ENCODE measurements around the gene TBC1D24.
A peak's percentile ranks its signal among the peaks of the same experiment; 100 is the strongest.

The TBC1D24 gene

GRCh38 chr16:2450535-2450934, 24.4 kb upstream of the TBC1D24 start:
- DNase-seq (ENCODE audit: low read depth in 4 of 4, low spot score in 1 of 4), result no peak

- no peak for DNase-seq (ENCODE audit: low read depth in 4 of 4, low spot score in 1 of 4)
Measured at GRCh38 chr16:2450975-2451381, 23.9 kb upstream of the TBC1D24 start.

- no peak for DNase-seq (ENCODE audit: low read depth in 4 of 4, low spot score in 1 of 4)
Measured at GRCh38 chr16:2451851-2452320, 23.0 kb upstream of the TBC1D24 start.

- no peak for DNase-seq (ENCODE audit: low read depth in 4 of 4, low spot score in 1 of 4)
Measured at GRCh38 chr16:2452650-2453049, 22.3 kb upstream of the TBC1D24 start.

- no peak for DNase-seq (ENCODE audit: low read depth in 4 of 4, low spot score in 1 of 4)
Measured at GRCh38 chr16:2455081-2455845, 19.7 kb upstream of the TBC1D24 start.

- no peak for DNase-seq (ENCODE audit: low read depth in 4 of 4, low spot score in 1 of 4)
Measured at GRCh38 chr16:2456551-2457153, 18.3 kb upstream of the TBC1D24 start.

GRCh38 chr16:2457267-2457666, 17.7 kb upstream of the TBC1D24 start:
- DNase-seq (ENCODE audit: low read depth in 4 of 4, low spot score in 1 of 4), result no peak

GRCh38 chr16:2457946-2458345, 17.0 kb upstream of the TBC1D24 start:
- DNase-seq (ENCODE audit: low read depth in 4 of 4, low spot score in 1 of 4), result no peak

- DNase-seq (ENCODE audit: low read depth in 4 of 4, low spot score in 1 of 4), result no peak
Measured at GRCh38 chr16:2458887-2459646, 15.9 kb upstream of the TBC1D24 start.

- DNase-seq (ENCODE audit: low read depth in 4 of 4, low spot score in 1 of 4), result peak; percentile 95 to 99 (median 98)
Measured at GRCh38 chr16:2459647-2460390, 15.1 kb upstream of the TBC1D24 start, which contains the start of gene TEDC2. TSS of gene TEDC2 (plus strand) at chr16:2460109. CDS start at chr16:2460145, 36 bp downstream.

GRCh38 chr16:2460391-2460713, 14.6 kb upstream of the TBC1D24 start:
- DNase-seq (ENCODE audit: low read depth in 4 of 4, low spot score in 1 of 4), result no peak

- DNase-seq (ENCODE audit: low read depth in 4 of 4, low spot score in 1 of 4), result no peak
Measured at GRCh38 chr16:2460916-2461315, 14.0 kb upstream of the TBC1D24 start.

GRCh38 chr16:2462031-2462866, 12.7 kb upstream of the TBC1D24 start:
- no peak for DNase-seq (ENCODE audit: low read depth in 4 of 4, low spot score in 1 of 4)

- DNase-seq (ENCODE audit: low read depth in 4 of 4, low spot score in 1 of 4), result no peak
Measured at GRCh38 chr16:2464333-2464732, 10.6 kb upstream of the TBC1D24 start.

- DNase-seq (ENCODE audit: low read depth in 4 of 4, low spot score in 1 of 4), result no peak
Measured at GRCh38 chr16:2465653-2466415, 9.1 kb upstream of the TBC1D24 start.

- DNase-seq (ENCODE audit: low read depth in 4 of 4, low spot score in 1 of 4), result no peak
Measured at GRCh38 chr16:2466667-2467527, 8.0 kb upstream of the TBC1D24 start.

GRCh38 chr16:2467528-2468232, 7.2 kb upstream of the TBC1D24 start:
- no peak for DNase-seq (ENCODE audit: low read depth in 4 of 4, low spot score in 1 of 4)

- no peak for DNase-seq (ENCODE audit: low read depth in 4 of 4, low spot score in 1 of 4)
Measured at GRCh38 chr16:2468233-2468724, 6.6 kb upstream of the TBC1D24 start.

All from stimulated activated CD4-positive, alpha-beta T cell treated with anti-CD3 and anti-CD28 coated beads, Interleukin-1b, Interleukin-23, amount 100 ng/mL, for 24 hours (primary cell).